HepG2 (cell line): ENCODE data around the gene NOC3L. TPM values are rescaled to one million over a fixed set of nuclear protein-coding genes. Genes with fewer than 3 reads are reported as not detected.

Source experiments
- BORCS8-MEF2B ChIP-seq: sonication (generic); formaldehyde crosslinking; IDR thresholded peaks from 2 replicates; pipeline ENCODE4 v1.8.0; 2022; ENCODE audit warnings: mild to moderate bottlenecking, missing genetic modification reagents
- CCDC6 ChIP-seq: sonication (generic); formaldehyde crosslinking; IDR thresholded peaks from 2 replicates; pipeline ENCODE4 v1.8.1; 2022; ENCODE audit warnings: mild to moderate bottlenecking, missing genetic modification reagents, moderate library complexity
- DZIP1 ChIP-seq: sonication (generic); formaldehyde crosslinking; IDR thresholded peaks from 2 replicates; pipeline ENCODE4 v1.5.0; 2020; ENCODE audit warnings: mild to moderate bottlenecking, missing genetic modification reagents
- KLF11 ChIP-seq: IDR thresholded peaks from 2 replicates; pipeline ENCODE4 v1.6.1; 2016; ENCODE audit warnings: missing compliant biosample characterization
- MAX ChIP-seq: IDR thresholded peaks from 2 replicates; pipeline ENCODE4 v1.6.1; 2012; ENCODE audit warnings: inconsistent platforms
- MXI1 ChIP-seq: IDR thresholded peaks from 3 replicates; pipeline ENCODE4 v1.6.1; 2012; ENCODE audit warnings: low read depth, low read length, inconsistent platforms, borderline replicate concordance
- NCOA1 ChIP-seq: sonication (generic); formaldehyde crosslinking; IDR thresholded peaks from 2 replicates; pipeline ENCODE4 v1.9.0; 2021; ENCODE audit warnings: missing genetic modification reagents
- PHF20 ChIP-seq: sonication (generic); formaldehyde crosslinking; IDR thresholded peaks from 2 replicates; pipeline ENCODE4 v1.5.0; 2020; ENCODE audit warnings: mild to moderate bottlenecking, missing genetic modification reagents
- RBFOX2 ChIP-seq: fragments of 200-400 bp; formaldehyde crosslinking; IDR thresholded peaks from 2 replicates; pipeline ENCODE4 v1.6.1; 2017; ENCODE audit warnings: low read depth, mild to moderate bottlenecking, low read length
- SALL1 ChIP-seq: sonication (generic); formaldehyde crosslinking; IDR thresholded peaks from 2 replicates; pipeline ENCODE4 v1.8.0; 2022; ENCODE audit warnings: mild to moderate bottlenecking, missing genetic modification reagents
- SIN3A ChIP-seq: IDR thresholded peaks from 2 replicates; pipeline ENCODE4 v1.6.1; 2011; ENCODE audit warnings: low read depth, mild to moderate bottlenecking, control low read depth, low read length, borderline replicate concordance
- SNAI1 ChIP-seq: sonication (generic); formaldehyde crosslinking; IDR thresholded peaks from 2 replicates; pipeline ENCODE4 v1.5.0; 2020; ENCODE audit warnings: mild to moderate bottlenecking, missing genetic modification reagents, borderline replicate concordance
- ZNF687 ChIP-seq: sonication (generic); formaldehyde crosslinking; IDR thresholded peaks from 2 replicates; pipeline ENCODE4 v1.5.1; 2020; ENCODE audit warnings: mild to moderate bottlenecking, missing genetic modification reagents, moderate library complexity
- ZNF768 ChIP-seq: sonication (generic); formaldehyde crosslinking; IDR thresholded peaks from 2 replicates; pipeline ENCODE4 v1.4.0; 2020; ENCODE audit warnings: missing genetic modification reagents
- ZSCAN25 ChIP-seq: sonication (generic); formaldehyde crosslinking; IDR thresholded peaks from 2 replicates; pipeline ENCODE4 v1.8.0; 2022; ENCODE audit warnings: mild to moderate bottlenecking, missing genetic modification reagents
- polyA plus RNA-seq, 8 experiments: library from polyadenylated mRNA; depleted of rRNA in 3 of 8; stranded (reverse) in 7 of 8; unstranded in 1 of 8; fragments of >200 nt; fragmentation: Illumina TruSeq in 4 of 8; extraction: Trizol in 4 of 8; gene quantifications; 2 replicates each; pipeline versions ENCODE4 v1.2.1 to v1.2.3, GENCODE V29; 2011 to 2016; ENCODE audit warnings: low read depth in 4 of 8, missing spikeins in 1 of 8, mixed read lengths in 1 of 8; ENCODE audit not compliant: insufficient read depth in 1 of 8
- total RNA-seq, 5 experiments: library from RNA; depleted of rRNA; stranded (reverse); fragments of >200 nt; fragmentation: Illumina TruSeq; extraction: Trizol; gene quantifications; 2 replicates each; pipeline ENCODE4 v1.2.3, GENCODE V29; 2016; ENCODE audit warnings: low read depth in 1 of 5
- TF ChIP-seq, protein P1 (sequence below): IDR thresholded peaks from 2 replicates; pipeline ENCODE4 v1.6.1; 2018; ENCODE audit warnings: missing genetic modification reagents, mild to moderate bottlenecking, missing compliant biosample characterization
- TF ChIP-seq, protein P2 (sequence below), 2 experiments: sonication (generic) in 1 of 2; formaldehyde crosslinking in 1 of 2; IDR thresholded peaks; 2 replicates each; pipeline versions ENCODE4 v1.4.0 to v1.6.1; 2018 to 2020; ENCODE audit warnings: missing genetic modification reagents in 2 of 2, borderline replicate concordance in 1 of 2, low read depth in 1 of 2, mild to moderate bottlenecking in 1 of 2, missing biosample characterization in 1 of 2
- TF ChIP-seq, protein P3 (sequence below): sonication (generic); formaldehyde crosslinking; IDR thresholded peaks from 2 replicates; pipeline ENCODE4 v1.4.0; 2020; ENCODE audit warnings: mild to moderate bottlenecking, missing genetic modification reagents

Gene NOC3L
- total and polyA plus RNA-seq, 2 of the 13 experiments (the other 11 are each of a cell fraction or from before 2014, with no cell fraction given), result 7.8 to 36.6 TPM

DNA sequence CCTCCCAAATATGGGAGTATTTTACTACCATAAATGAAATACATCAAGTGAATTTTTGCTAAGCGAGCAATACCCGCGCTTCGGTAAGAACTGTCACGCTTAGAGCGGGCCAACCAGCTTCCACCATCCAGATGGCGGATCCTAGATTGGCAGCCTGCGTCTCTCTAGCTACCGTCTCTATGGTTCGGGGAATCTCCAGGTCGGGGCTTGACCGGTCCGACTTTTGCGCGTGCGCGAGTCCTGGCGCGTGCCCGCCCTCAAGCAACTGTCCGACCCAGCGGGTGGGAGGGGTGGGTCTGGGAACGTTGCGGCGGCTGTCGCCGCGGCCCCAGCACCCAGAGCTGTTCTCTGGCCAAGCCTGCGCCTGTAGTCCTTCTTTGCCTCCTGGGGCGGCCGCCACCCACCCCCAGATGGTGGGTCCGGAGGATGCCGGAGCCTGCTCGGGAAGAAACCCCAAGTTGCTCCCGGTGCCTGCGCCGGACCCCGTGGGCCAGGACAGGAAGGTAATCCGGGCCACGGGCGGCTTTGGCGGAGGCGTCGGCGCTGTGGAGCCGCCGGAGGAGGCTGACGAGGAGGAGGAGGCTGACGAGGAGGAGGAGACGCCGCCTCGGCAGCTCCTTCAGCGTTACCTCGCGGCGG is 39.6 kb upstream of the NOC3L start, which contains the start of gene TBC1D12 (continued):
- peak; percentile 83 for TF ChIP-seq MAX
- TF ChIP-seq, protein P1, sequence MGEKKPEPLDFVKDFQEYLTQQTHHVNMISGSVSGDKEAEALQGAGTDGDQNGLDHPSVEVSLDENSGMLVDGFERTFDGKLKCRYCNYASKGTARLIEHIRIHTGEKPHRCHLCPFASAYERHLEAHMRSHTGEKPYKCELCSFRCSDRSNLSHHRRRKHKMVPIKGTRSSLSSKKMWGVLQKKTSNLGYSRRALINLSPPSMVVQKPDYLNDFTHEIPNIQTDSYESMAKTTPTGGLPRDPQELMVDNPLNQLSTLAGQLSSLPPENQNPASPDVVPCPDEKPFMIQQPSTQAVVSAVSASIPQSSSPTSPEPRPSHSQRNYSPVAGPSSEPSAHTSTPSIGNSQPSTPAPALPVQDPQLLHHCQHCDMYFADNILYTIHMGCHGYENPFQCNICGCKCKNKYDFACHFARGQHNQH (CRISPR knock-in tag), result peak; percentile 92
- peak; percentile 29; the same call in 1 of the 2 replicates for TF ChIP-seq ZSCAN25 (CRISPR knock-in tag)
- 0 out of 2 replicates have a peak, but pooled peaks have one; percentile 87 for TF ChIP-seq SNAI1
- TF ChIP-seq PHF20 (CRISPR knock-in tag), result peak; percentile 72
- TF ChIP-seq, protein P2, sequence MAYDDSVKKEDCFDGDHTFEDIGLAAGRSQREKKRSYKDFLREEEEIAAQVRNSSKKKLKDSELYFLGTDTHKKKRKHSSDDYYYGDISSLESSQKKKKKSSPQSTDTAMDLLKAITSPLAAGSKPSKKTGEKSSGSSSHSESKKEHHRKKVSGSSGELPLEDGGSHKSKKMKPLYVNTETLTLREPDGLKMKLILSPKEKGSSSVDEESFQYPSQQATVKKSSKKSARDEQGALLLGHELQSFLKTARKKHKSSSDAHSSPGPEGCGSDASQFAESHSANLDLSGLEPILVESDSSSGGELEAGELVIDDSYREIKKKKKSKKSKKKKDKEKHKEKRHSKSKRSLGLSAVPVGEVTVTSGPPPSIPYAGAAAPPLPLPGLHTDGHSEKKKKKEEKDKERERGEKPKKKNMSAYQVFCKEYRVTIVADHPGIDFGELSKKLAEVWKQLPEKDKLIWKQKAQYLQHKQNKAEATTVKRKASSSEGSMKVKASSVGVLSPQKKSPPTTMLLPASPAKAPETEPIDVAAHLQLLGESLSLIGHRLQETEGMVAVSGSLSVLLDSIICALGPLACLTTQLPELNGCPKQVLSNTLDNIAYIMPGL (CRISPR knock-in tag; IDR thresholded peaks at IDR 0.05; ENCODE audit: borderline replicate concordance in 1 of 2, low read depth in 1 of 2), result peak; percentile 49 to 51; a peak in 2 of 4 replicates
- TF ChIP-seq RBFOX2, result peak; percentile 74
- peak; percentile 49; the same call in 1 of the 2 replicates for TF ChIP-seq SALL1
- TF ChIP-seq ZNF768, result peak; percentile 53; the same call in 1 of the 2 replicates
- TF ChIP-seq, protein P3, sequence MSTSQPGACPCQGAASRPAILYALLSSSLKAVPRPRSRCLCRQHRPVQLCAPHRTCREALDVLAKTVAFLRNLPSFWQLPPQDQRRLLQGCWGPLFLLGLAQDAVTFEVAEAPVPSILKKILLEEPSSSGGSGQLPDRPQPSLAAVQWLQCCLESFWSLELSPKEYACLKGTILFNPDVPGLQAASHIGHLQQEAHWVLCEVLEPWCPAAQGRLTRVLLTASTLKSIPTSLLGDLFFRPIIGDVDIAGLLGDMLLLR (CRISPR knock-in tag), result peak; percentile 56
- peak; percentile 21; the same call in 1 of the 2 replicates for TF ChIP-seq KLF11 (CRISPR knock-in tag)
- peak; percentile 58; the same call in 1 of the 2 replicates for TF ChIP-seq SIN3A
- TF ChIP-seq MXI1, result peak; percentile 62; the same call in 1 of the 3 replicates
- TF ChIP-seq BORCS8-MEF2B (CRISPR knock-in tag), result peak; percentile 11; the same call in 1 of the 2 replicates
- TF ChIP-seq NCOA1 (CRISPR knock-in tag), result 0 out of 2 replicates have a peak, but pooled peaks have one; percentile 62
- no peak; the same call in none of the 2 replicates for TF ChIP-seq CCDC6 (CRISPR knock-in tag)
- TF ChIP-seq ZNF687 (CRISPR knock-in tag), result peak; percentile 85
- TF ChIP-seq DZIP1 (CRISPR knock-in tag), result 0 out of 2 replicates have a peak, but pooled peaks have one; percentile 46
